Keratinocyte (primary cell): Measurements from ENCODE around the gene HOXC12. TPM values are rescaled to one million over a fixed set of nuclear protein-coding genes. Genes with fewer than 3 reads are reported as not detected.

Source experiments
- DNase-seq: peaks from one replicate; pipeline ENCODE4 v3.0.0-alpha.2; 2011; ENCODE audit warnings: low read depth, missing footprints, low spot score
- FAIRE-seq: peaks from 2 replicates; lab custom pipeline; 2011; peaks lifted over from hg19 to GRCh38; lab: Jason Lieb, UNC
- H2AFZ ChIP-seq: 2 replicates; pipeline ENCODE4 v1.6.0; 2012; ENCODE audit warnings: low read length, control low read depth, inconsistent platforms; ENCODE audit not compliant: control insufficient read depth
- H3K27ac ChIP-seq: 2 replicates; pipeline ENCODE4 v1.5.1; 2011; ENCODE audit warnings: low read length; ENCODE audit not compliant: control insufficient read depth, insufficient read depth
- H3K27me3 ChIP-seq: 3 replicates; pipeline ENCODE4 v1.6.0; 2011; ENCODE audit warnings: low read length; ENCODE audit not compliant: control insufficient read depth, insufficient read depth; ENCODE audit errors: extremely low read depth
- H3K36me3 ChIP-seq, 2 experiments: 2 replicates in 1 of 2; 3 replicates in 1 of 2; pipeline ENCODE4 v1.5.1; 2011; ENCODE audit warnings: low read length in 2 of 2, mild to moderate bottlenecking in 1 of 2; ENCODE audit not compliant: control insufficient read depth in 2 of 2, insufficient read depth in 2 of 2; ENCODE audit errors: extremely low read depth in 1 of 2
- H3K4me1 ChIP-seq: 3 replicates; pipeline ENCODE4 v1.5.1; 2011; ENCODE audit warnings: low read length; ENCODE audit not compliant: control insufficient read depth, insufficient read depth; ENCODE audit errors: extremely low read depth
- H3K4me2 ChIP-seq: 3 replicates; pipeline ENCODE4 v1.6.0; 2011; ENCODE audit warnings: low read depth, low read length; ENCODE audit not compliant: control insufficient read depth, insufficient read depth; ENCODE audit errors: extremely low read depth
- H3K4me3 ChIP-seq, 3 experiments: fragments of 200-600 bp in 1 of 3; sonication (generic) in 1 of 3; 2 replicates in 2 of 3; 3 replicates in 1 of 3; pipeline ENCODE4 v1.5.1; 2011 to 2016; ENCODE audit warnings: low read length in 3 of 3, mild to moderate bottlenecking in 3 of 3, control low read depth in 2 of 3, inconsistent platforms in 1 of 3, low read depth in 1 of 3, mixed read lengths in 1 of 3, mixed run types in 1 of 3, moderate library complexity in 1 of 3; ENCODE audit not compliant: control insufficient read depth in 2 of 3, insufficient read depth in 2 of 3; ENCODE audit errors: extremely low read depth in 1 of 3
- H3K79me2 ChIP-seq: 2 replicates; pipeline ENCODE4 v1.6.0; 2012; ENCODE audit warnings: low read length; ENCODE audit not compliant: control insufficient read depth, insufficient read depth
- H3K9ac ChIP-seq: 3 replicates; pipeline ENCODE4 v1.6.0; 2011; ENCODE audit warnings: low read length; ENCODE audit not compliant: control insufficient read depth, insufficient read depth; ENCODE audit errors: extremely low read depth
- H3K9me1 ChIP-seq: 3 replicates; pipeline ENCODE4 v1.6.0; 2011; ENCODE audit warnings: low read length; ENCODE audit not compliant: control insufficient read depth, insufficient read depth; ENCODE audit errors: extremely low read depth
- H3K9me3 ChIP-seq: 2 replicates; pipeline ENCODE4 v1.5.1; 2012; ENCODE audit warnings: low read depth, low read length; ENCODE audit not compliant: control insufficient read depth
- H4K20me1 ChIP-seq: 3 replicates; pipeline ENCODE4 v1.6.0; 2011; ENCODE audit warnings: low read length; ENCODE audit not compliant: control insufficient read depth, insufficient read depth; ENCODE audit errors: extremely low read depth
- CTCF ChIP-seq, 3 experiments: IDR thresholded peaks in 1 of 3; conservative IDR thresholded peaks in 1 of 3; optimal IDR thresholded peaks in 1 of 3; 2 replicates in 2 of 3; 3 replicates in 1 of 3; pipeline versions ENCODE3 to v1.5.1; 2011; ENCODE audit warnings: low read length in 3 of 3, mild to moderate bottlenecking in 3 of 3, moderate library complexity in 2 of 3, control low read depth in 1 of 3, inconsistent platforms in 1 of 3; ENCODE audit not compliant: insufficient read depth in 2 of 3; ENCODE audit errors: extremely low read depth in 1 of 3
- EZH2 ChIP-seq: IDR thresholded peaks from one replicate; pipeline ENCODE4 v1.6.1; 2012; ENCODE audit warnings: inconsistent platforms, mild to moderate bottlenecking, low read length, moderate library complexity
- dilution Hi-C: fragments of 300-500 bp; cut with MboI; formaldehyde crosslinking; loops from one replicate; pipeline ENCODE4 v1.7.0; 2020; ENCODE audit warnings: low sequenced_read_pairs; ENCODE audit not compliant: extremely low pct_ligation_motif_present
- polyA plus RNA-seq, 5 experiments: library from polyadenylated mRNA; depleted of rRNA in 3 of 5; stranded (reverse) in 3 of 5; stranded (forward) in 1 of 5; unstranded in 1 of 5; fragments of >200 nt; gene quantifications; 1 replicate in 1 of 5; 2 replicates in 3 of 5; 3 replicates in 1 of 5; pipeline versions ENCODE4 v1.2.1 to v1.2.3, GENCODE V29; 2011 to 2012; ENCODE audit warnings: missing spikeins in 2 of 5, low read depth in 1 of 5, low replicate concordance in 1 of 5

The HOXC12 gene
- polyA plus RNA-seq, 1 donor (not counting 4 experiments of a cell fraction or from before 2014, with no cell fraction given) = 0.47 TPM

- Histone ChIP-seq H3K4me3 (no peak overlapping the region), H3K4me1 (peaks cover 6% of the 10 kb centered on the region), H3K79me2 (peaks cover 9% of the 10 kb centered on the region), H2AFZ (no peak overlapping the region), H3K4me2 (no peak overlapping the region), H3K9me1 (no peaks in the 10 kb centered on the region), H3K36me3 (no peaks in the 10 kb centered on the region), H3K27me3 (peaks cover 47% of the 10 kb centered on the region), H3K9me3 (no peaks in the 10 kb centered on the region), H4K20me1 (no peaks in the 10 kb centered on the region), H3K9ac (no peak overlapping the region), H3K27ac (no peak overlapping the region)
- DNase-seq (no peak), FAIRE-seq (no peak)
- dilution Hi-C loops = loop anchor here (25.0 kb wide), 1 partner anchor 173 kb away; the partner anchor contains the start of gene CISTR
- TF ChIP-seq EZH2 = no peak
These were observed 19.0 kb upstream of the HOXC12 start for GRCh38 chr12:53935383-53936341.

- no peak overlapping the region for H3K4me3 ChIP-seq
- peaks cover 17% of the 10 kb centered on the region for H3K79me2 ChIP-seq
- no peak for TF ChIP-seq EZH2
- TF ChIP-seq CTCF (optimal IDR thresholded peaks at IDR 0.05 in 1 of 3, IDR thresholded peaks at IDR 0.05 in 1 of 3, conservative IDR thresholded peaks at IDR 0.05 in 1 of 3; ENCODE audit: extremely low read depth in 1 of 3, insufficient read depth in 2 of 3, low read length in 3 of 3) = no peak
- dilution Hi-C loops = loop anchor here (25.0 kb wide), 1 partner anchor 175 kb away; the partner anchor contains the start of gene CISTR
- no peak overlapping the region for H3K9ac ChIP-seq
- H3K4me1 ChIP-seq = peaks cover 18% of the 10 kb centered on the region
- no peaks in the 10 kb centered on the region for H3K9me3 ChIP-seq
- H3K4me2 ChIP-seq = no peak overlapping the region
- no peaks in the 10 kb centered on the region for H3K36me3 ChIP-seq
- no peaks in the 10 kb centered on the region for H3K9me1 ChIP-seq
- no peak for FAIRE-seq
- no peak overlapping the region for H3K27ac ChIP-seq
- no peak overlapping the region for H2AFZ ChIP-seq
- no peak for DNase-seq
- peaks cover 33% of the 10 kb centered on the region for H3K27me3 ChIP-seq
- H4K20me1 ChIP-seq = no peaks in the 10 kb centered on the region
These were observed 17.6 kb upstream of the HOXC12 start for GRCh38 chr12:53937099-53937498.
